Neural cell (in vitro differentiated cells): Measurements from ENCODE around the gene AEN. TPM values are rescaled to one million over a fixed set of nuclear protein-coding genes. Genes with fewer than 3 reads are reported as not detected.
A peak's percentile ranks its signal among the peaks of the same experiment; 100 is the strongest.

Experiments
- H2AFZ ChIP-seq: fragments of 200-600, 300-800 bp; sonication (generic), shearing (Covaris generic); 2 replicates; pipeline ENCODE4 v1.6.0; 2014; ENCODE audit warnings: low read depth, mild to moderate bottlenecking, antibody characterized with exemption, low read length, moderate library complexity
- H3F3A ChIP-seq: fragments of 200-600 bp; shearing (Covaris generic); 2 replicates; pipeline ENCODE4 v1.6.1; 2016; ENCODE audit warnings: mild to moderate bottlenecking, moderate library complexity, mixed read lengths, antibody characterized with exemption, low read length; ENCODE audit not compliant: insufficient read depth, poor library complexity, severe bottlenecking
- H3K27ac ChIP-seq: fragments of 200-600, 300-800 bp; sonication (generic), shearing (Covaris generic); 2 replicates; pipeline ENCODE4 v1.5.1; 2014; ENCODE audit warnings: mild to moderate bottlenecking, low read length, moderate library complexity
- H3K27me3 ChIP-seq: fragments of 300-800, 200-600 bp; sonication (generic), shearing (Covaris generic); 2 replicates; pipeline ENCODE4 v1.6.0; 2014; ENCODE audit warnings: mild to moderate bottlenecking, low read depth, low read length, moderate library complexity; ENCODE audit not compliant: insufficient read depth
- H3K36me3 ChIP-seq: fragments of 300-800, 200-600 bp; sonication (generic), shearing (Covaris generic); 2 replicates; pipeline ENCODE4 v1.5.1; 2014; ENCODE audit warnings: mild to moderate bottlenecking, antibody characterized with exemption, low read length, moderate library complexity; ENCODE audit not compliant: insufficient read depth
- H3K4me2 ChIP-seq: fragments of 300-800, 200-600 bp; sonication (generic), shearing (Covaris generic); 2 replicates; pipeline ENCODE4 v1.6.0; 2014; ENCODE audit warnings: mild to moderate bottlenecking, low read length
- H3K4me3 ChIP-seq: fragments of 300-800, 200-600 bp; sonication (generic), shearing (Covaris generic); 2 replicates; pipeline ENCODE4 v1.5.1; 2014; ENCODE audit warnings: mild to moderate bottlenecking, low read length, moderate library complexity
- H3K79me2 ChIP-seq: fragments of 200-600 bp; shearing (Covaris generic); replicated peaks from 2 replicates; pipeline ENCODE4 v1.6.0; 2014; ENCODE audit warnings: mild to moderate bottlenecking, low read length, moderate library complexity; ENCODE audit not compliant: insufficient read depth
- H3K9ac ChIP-seq: fragments of 300-800, 200-600 bp; sonication (generic), shearing (Covaris generic); 2 replicates; pipeline ENCODE4 v1.6.1; 2016; ENCODE audit warnings: mild to moderate bottlenecking, low read length, mixed read lengths
- H3K9me2 ChIP-seq: fragments of 200-600 bp; shearing (Covaris generic); 2 replicates; pipeline ENCODE4 v1.6.1; 2016; ENCODE audit warnings: mild to moderate bottlenecking, low read length, mixed read lengths; ENCODE audit not compliant: insufficient read depth
- H3K9me3 ChIP-seq: fragments of 200-600, 300-800 bp; sonication (generic), shearing (Covaris generic); 2 replicates; pipeline ENCODE4 v1.6.1; 2016; ENCODE audit warnings: mild to moderate bottlenecking, mixed run types, low read length, moderate library complexity, mixed read lengths
- H4K20me1 ChIP-seq: fragments of 200-600 bp; shearing (Covaris generic); 2 replicates; pipeline ENCODE4 v1.6.1; 2016; ENCODE audit warnings: mild to moderate bottlenecking, mixed run types; ENCODE audit not compliant: insufficient read depth
- EP300 ChIP-seq: fragments of 450-650 bp; conservative IDR thresholded peaks from 2 replicates; pipeline ENCODE4 v1.6.1; 2014; ENCODE audit warnings: antibody characterized with exemption, mild to moderate bottlenecking, moderate library complexity; ENCODE audit not compliant: poor library complexity, severe bottlenecking
- EZH2 ChIP-seq: fragments of 200-600, 300-800 bp; shearing (Covaris generic), sonication (generic); IDR thresholded peaks from 2 replicates; pipeline ENCODE4 v1.6.1; 2014; ENCODE audit warnings: antibody characterized with exemption, low read length, borderline replicate concordance, mild to moderate bottlenecking; ENCODE audit not compliant: insufficient read depth, poor library complexity, severe bottlenecking
- MXI1 ChIP-seq: fragments of 450-650 bp; conservative IDR thresholded peaks from 2 replicates; pipeline ENCODE4 v1.6.1; 2014; ENCODE audit warnings: antibody characterized with exemption, mild to moderate bottlenecking; ENCODE audit not compliant: poor library complexity, severe bottlenecking
- POLR2AphosphoS5 ChIP-seq: IDR thresholded peaks from 2 replicates; pipeline ENCODE4 v1.6.1; 2012
- RAD21 ChIP-seq: fragments of 450-650 bp; conservative IDR thresholded peaks from 2 replicates; pipeline ENCODE4 v1.6.1; 2014; ENCODE audit warnings: antibody characterized with exemption, mild to moderate bottlenecking, moderate library complexity
- SMC3 ChIP-seq: fragments of 450-650 bp; conservative IDR thresholded peaks from 2 replicates; pipeline ENCODE4 v1.6.1; 2014; ENCODE audit warnings: antibody characterized with exemption, mild to moderate bottlenecking, moderate library complexity; ENCODE audit not compliant: poor library complexity
- TAF1 ChIP-seq: IDR thresholded peaks from 2 replicates; pipeline ENCODE4 v1.6.1; 2012; ENCODE audit warnings: low read depth
- polyA plus RNA-seq: library from polyadenylated mRNA; depleted of rRNA; stranded (reverse); fragments of >200 nt; gene quantifications from 2 replicates; pipeline ENCODE4 v1.2.3, GENCODE V29; 2014
- TF ChIP-seq, protein P1 (sequence below): fragments of 450-650 bp; IDR thresholded peaks from 2 replicates; pipeline ENCODE4 v1.5.1; 2014; ENCODE audit warnings: antibody characterized with exemption, mild to moderate bottlenecking, moderate library complexity; ENCODE audit not compliant: poor library complexity, severe bottlenecking
- TF ChIP-seq, protein P2 (sequence below): IDR thresholded peaks from 2 replicates; pipeline ENCODE4 v1.6.1; 2012; ENCODE audit warnings: borderline replicate concordance

The AEN gene
- polyA plus RNA-seq, 1 donor from 2014 or later = 17.2 TPM

DNA sequence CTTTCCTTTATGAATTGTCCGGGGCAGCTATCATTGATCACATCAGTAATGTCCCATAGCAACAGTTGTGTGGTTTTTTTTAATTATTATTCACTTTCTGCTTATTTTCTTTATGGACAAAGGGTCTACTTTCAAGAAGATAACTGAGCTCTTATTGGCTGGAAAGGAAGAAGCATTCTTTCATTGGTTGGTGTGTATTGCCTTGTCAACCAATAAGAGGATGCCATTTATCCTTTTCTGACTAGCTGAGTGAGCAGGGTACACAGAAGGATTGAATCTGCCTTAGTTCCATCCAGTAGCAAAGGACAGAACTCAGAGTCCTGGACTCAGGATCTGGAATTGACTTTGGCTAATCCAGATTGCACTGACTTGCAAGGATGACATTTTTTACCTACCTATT lies 13.2 kb upstream of the AEN start:
- Histone ChIP-seq H3K9me2 (no peaks in the 10 kb centered on the region), H3K4me2 (peak overlapping the region; percentile 79), H4K20me1 (no peaks in the 10 kb centered on the region), H3K79me2 (peaks cover 33% of the 10 kb centered on the region), H3K4me3 (peak overlapping the region; percentile 93), H3K27ac (peak overlapping the region; percentile 82), H3K9ac (peak overlapping the region; percentile 93), H3K27me3 (peaks cover 4% of the 10 kb centered on the region), H3K36me3 (no peaks in the 10 kb centered on the region), H3K9me3 (no peaks in the 10 kb centered on the region), H3F3A (no peaks in the 10 kb centered on the region), H2AFZ (no peak overlapping the region)
- TF ChIP-seq POLR2AphosphoS5 = peak; percentile 67
- TF ChIP-seq, protein P1, sequence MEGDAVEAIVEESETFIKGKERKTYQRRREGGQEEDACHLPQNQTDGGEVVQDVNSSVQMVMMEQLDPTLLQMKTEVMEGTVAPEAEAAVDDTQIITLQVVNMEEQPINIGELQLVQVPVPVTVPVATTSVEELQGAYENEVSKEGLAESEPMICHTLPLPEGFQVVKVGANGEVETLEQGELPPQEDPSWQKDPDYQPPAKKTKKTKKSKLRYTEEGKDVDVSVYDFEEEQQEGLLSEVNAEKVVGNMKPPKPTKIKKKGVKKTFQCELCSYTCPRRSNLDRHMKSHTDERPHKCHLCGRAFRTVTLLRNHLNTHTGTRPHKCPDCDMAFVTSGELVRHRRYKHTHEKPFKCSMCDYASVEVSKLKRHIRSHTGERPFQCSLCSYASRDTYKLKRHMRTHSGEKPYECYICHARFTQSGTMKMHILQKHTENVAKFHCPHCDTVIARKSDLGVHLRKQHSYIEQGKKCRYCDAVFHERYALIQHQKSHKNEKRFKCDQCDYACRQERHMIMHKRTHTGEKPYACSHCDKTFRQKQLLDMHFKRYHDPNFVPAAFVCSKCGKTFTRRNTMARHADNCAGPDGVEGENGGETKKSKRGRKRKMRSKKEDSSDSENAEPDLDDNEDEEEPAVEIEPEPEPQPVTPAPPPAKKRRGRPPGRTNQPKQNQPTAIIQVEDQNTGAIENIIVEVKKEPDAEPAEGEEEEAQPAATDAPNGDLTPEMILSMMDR = no peak
- TF ChIP-seq RAD21 = peak; percentile 12

DNA sequence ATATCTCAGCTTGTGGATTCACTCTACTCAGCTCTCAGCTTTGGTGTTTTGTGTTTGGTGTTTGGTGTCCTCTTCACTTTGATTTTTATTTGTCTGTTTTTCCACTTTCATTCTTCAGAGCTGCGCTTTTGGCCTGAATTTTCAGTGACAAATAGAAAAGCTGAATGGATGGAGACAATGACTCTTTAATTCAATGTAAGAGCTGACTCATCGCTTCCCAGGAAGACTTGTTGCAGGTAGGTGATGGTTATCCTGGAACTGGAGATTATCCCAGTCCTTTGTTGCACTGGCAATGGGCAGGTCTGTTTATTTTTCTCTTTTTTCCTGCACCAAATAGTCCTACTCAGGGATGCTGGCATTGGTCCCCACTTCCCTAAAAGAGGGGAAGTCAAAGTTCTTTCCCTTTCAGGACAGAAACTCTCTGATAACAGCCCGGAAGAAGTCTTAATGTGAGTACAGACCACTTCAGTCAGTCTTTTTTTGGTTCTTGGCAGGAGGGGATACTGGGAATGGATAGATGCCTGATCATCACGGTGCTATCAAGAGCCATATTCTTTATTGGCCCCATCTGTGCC lies 12.4 kb upstream of the AEN start:
- peak overlapping the region; percentile 52 for H3K9ac ChIP-seq
- H2AFZ ChIP-seq = no peak overlapping the region
- peak overlapping the region; percentile 62 for H3K4me2 ChIP-seq
- no peaks in the 10 kb centered on the region for H3K36me3 ChIP-seq
- peaks cover 33% of the 10 kb centered on the region for H3K79me2 ChIP-seq
- no peaks in the 10 kb centered on the region for H3K9me2 ChIP-seq
- H4K20me1 ChIP-seq = no peaks in the 10 kb centered on the region
- H3K27ac ChIP-seq = peak overlapping the region; percentile 82
- H3K4me3 ChIP-seq = peak overlapping the region; percentile 93
- no peaks in the 10 kb centered on the region for H3K9me3 ChIP-seq
- peaks cover 4% of the 10 kb centered on the region for H3K27me3 ChIP-seq
- no peaks in the 10 kb centered on the region for H3F3A ChIP-seq
- no peak for TF ChIP-seq MXI1
- TF ChIP-seq SMC3 = no peak
- TF ChIP-seq POLR2AphosphoS5 = no peak
- TF ChIP-seq, protein P2, sequence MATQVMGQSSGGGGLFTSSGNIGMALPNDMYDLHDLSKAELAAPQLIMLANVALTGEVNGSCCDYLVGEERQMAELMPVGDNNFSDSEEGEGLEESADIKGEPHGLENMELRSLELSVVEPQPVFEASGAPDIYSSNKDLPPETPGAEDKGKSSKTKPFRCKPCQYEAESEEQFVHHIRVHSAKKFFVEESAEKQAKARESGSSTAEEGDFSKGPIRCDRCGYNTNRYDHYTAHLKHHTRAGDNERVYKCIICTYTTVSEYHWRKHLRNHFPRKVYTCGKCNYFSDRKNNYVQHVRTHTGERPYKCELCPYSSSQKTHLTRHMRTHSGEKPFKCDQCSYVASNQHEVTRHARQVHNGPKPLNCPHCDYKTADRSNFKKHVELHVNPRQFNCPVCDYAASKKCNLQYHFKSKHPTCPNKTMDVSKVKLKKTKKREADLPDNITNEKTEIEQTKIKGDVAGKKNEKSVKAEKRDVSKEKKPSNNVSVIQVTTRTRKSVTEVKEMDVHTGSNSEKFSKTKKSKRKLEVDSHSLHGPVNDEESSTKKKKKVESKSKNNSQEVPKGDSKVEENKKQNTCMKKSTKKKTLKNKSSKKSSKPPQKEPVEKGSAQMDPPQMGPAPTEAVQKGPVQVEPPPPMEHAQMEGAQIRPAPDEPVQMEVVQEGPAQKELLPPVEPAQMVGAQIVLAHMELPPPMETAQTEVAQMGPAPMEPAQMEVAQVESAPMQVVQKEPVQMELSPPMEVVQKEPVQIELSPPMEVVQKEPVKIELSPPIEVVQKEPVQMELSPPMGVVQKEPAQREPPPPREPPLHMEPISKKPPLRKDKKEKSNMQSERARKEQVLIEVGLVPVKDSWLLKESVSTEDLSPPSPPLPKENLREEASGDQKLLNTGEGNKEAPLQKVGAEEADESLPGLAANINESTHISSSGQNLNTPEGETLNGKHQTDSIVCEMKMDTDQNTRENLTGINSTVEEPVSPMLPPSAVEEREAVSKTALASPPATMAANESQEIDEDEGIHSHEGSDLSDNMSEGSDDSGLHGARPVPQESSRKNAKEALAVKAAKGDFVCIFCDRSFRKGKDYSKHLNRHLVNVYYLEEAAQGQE = no peak
- TF ChIP-seq EP300 = no peak
- TF ChIP-seq RAD21 = no peak
- TF ChIP-seq, protein P1 = no peak
- TF ChIP-seq TAF1 = no peak
- no peak for TF ChIP-seq EZH2
